ENCODE data around the gene EXD3. TPM values are rescaled to one million over a fixed set of nuclear protein-coding genes. Genes with fewer than 3 reads are reported as not detected.

EXD3 gene
- total and polyA plus RNA-seq, 8 donors = 8.1 to 57.3 (median 13.6) TPM

DNA sequence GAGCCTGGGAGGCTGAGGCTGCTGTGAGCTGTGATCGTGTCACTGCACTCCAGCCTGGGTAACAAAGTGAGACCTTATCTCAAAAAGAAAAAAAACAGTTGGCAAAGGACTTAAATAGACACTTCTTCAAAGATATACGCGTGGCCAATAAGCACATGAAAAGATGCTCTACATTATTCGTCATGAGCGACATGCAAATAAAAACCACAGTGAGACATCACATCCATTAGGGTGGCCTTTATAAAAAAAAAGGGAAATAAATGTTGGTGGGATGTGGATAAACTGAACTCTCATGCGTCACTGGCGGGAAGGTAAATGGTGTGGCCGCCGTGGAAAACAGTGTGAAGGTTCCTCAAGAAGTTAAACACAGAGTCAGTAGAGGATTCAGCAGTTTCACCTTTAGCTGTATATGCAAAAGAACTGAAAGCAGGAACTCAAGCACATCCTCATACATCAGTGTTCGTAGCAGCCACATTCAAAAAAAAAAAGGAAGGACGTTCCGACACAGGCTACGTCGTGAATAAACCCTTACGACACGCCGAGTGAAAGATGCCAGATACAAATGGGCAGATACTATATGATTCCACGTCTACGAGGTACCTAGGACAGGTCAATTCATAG lies 96.4 kb downstream of the EXD3 start:
- H3K36me3 ChIP-seq = no peaks in the 10 kb centered on the region
- intact Hi-C loops (cut with DNase I) = no loop called here
- ATAC-seq (peak in 2 of 4 donors; percentile 57 to 62), DNase-seq (no peak), FAIRE-seq (no peak)
- no peaks in the 10 kb centered on the region for H3K4me1 ChIP-seq
- no peak for TF ChIP-seq CTCF (IDR thresholded peaks at IDR 0.05)
- no peak overlapping the region for H3K27ac ChIP-seq
- WGBS, 2 donors = 91% methylated on average over 19 of the region's 19 CpGs
- no peaks in the 10 kb centered on the region for H3K9me3 ChIP-seq
- no peak overlapping the region for H3K4me3 ChIP-seq
- H3K27me3 ChIP-seq = no peaks in the 10 kb centered on the region

GRCh38 chr9:137325799-137326198 lies 97.2 kb downstream of the EXD3 start:
- ATAC-seq (no peak), DNase-seq (no peak), FAIRE-seq (no peak)
- H3K36me3 ChIP-seq = no peaks in the 10 kb centered on the region
- H3K27ac ChIP-seq = no peak overlapping the region
- intact Hi-C loops (cut with DNase I) = no loop called here
- WGBS, 2 donors = 92 to 96% methylated on average over 12 of the region's 12 CpGs
- H3K9me3 ChIP-seq = no peaks in the 10 kb centered on the region
- no peaks in the 10 kb centered on the region for H3K4me1 ChIP-seq
- TF ChIP-seq CTCF (IDR thresholded peaks at IDR 0.05) = no peak
- H3K4me3 ChIP-seq = no peak overlapping the region
- no peaks in the 10 kb centered on the region for H3K27me3 ChIP-seq

- no peak for DNase-seq
Measured at GRCh38 chr9:137325124-137325523, 97.8 kb downstream of the EXD3 start.

DNA sequence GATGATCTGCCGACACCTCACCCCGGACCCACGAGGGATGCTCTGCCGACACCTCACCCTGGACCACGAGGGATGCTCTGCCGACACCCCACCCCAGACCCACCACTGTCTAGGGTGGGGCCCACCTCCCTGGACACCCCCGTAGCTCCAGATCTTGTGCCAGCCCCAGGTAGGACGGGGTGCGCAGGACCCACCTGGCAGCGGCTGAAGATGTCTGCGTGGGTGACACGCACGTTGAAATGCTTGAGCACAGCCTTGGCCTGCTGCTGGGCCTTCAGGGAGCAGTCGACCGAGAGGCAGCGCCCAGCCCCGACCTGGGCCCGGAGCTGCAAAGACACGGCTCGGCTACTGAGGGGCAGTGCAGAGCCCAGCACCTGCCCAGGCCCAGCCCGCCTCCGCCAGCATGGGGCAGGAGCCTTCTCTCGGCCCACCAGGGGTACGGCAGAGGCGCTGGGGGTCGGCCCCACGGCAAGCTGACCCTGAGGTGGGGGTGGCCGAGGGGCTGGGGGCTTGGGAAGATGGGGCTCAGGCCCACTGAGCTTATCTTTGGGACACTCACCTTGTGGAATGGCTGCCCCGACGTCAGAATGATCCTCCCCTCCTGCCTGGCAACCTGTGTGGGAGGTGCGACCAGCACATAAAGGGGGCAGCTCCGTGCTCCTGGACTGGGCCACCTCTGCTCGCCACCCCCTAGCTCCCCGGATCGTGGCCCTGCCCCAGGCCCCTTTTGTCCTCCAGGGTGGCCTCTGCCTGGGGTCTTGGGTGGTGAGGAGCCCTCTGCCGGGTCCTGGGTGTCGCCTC lies 99.2 kb downstream of the EXD3 start:
- no peak for TF ChIP-seq CTCF (IDR thresholded peaks at IDR 0.05)
- WGBS, 2 donors = 94 to 95% methylated on average over 37 of the region's 37 CpGs
- ATAC-seq (no peak), DNase-seq (peak in 2 of 6 donors; percentile 23 to 72), FAIRE-seq (no peak)
- H3K9me3 ChIP-seq = no peaks in the 10 kb centered on the region
- intact Hi-C loops (cut with DNase I) = no loop called here
- H3K36me3 ChIP-seq = no peaks in the 10 kb centered on the region
- H3K27me3 ChIP-seq = no peaks in the 10 kb centered on the region
- H3K27ac ChIP-seq = no peak overlapping the region
- H3K4me1 ChIP-seq = no peaks in the 10 kb centered on the region
- no peak overlapping the region for H3K4me3 ChIP-seq

More at GRCh38 chr9:137325124-137325523, 97.8 kb downstream of the EXD3 start:
- no peaks in the 10 kb centered on the region for H3K36me3 ChIP-seq
- H3K4me3 ChIP-seq = no peak overlapping the region
- ATAC-seq (no peak), FAIRE-seq (no peak)
- WGBS, 2 donors = 89 to 93% methylated on average over 10 of the region's 10 CpGs
- TF ChIP-seq CTCF (IDR thresholded peaks at IDR 0.05) = no peak
- intact Hi-C loops (cut with DNase I) = no loop called here
- H3K27me3 ChIP-seq = no peaks in the 10 kb centered on the region
- H3K4me1 ChIP-seq = no peaks in the 10 kb centered on the region
- H3K9me3 ChIP-seq = no peaks in the 10 kb centered on the region
- no peak overlapping the region for H3K27ac ChIP-seq
